Keratinocyte (primary cell): Measurements from ENCODE around the gene GBP2. TPM values are rescaled to one million over a fixed set of nuclear protein-coding genes. Genes with fewer than 3 reads are reported as not detected.

ENCODE experiments used
- DNase-seq: peaks from one replicate; pipeline ENCODE4 v3.0.0-alpha.2; 2011; ENCODE audit warnings: low read depth, missing footprints, low spot score
- FAIRE-seq: peaks from 2 replicates; lab custom pipeline; 2011; peaks lifted over from hg19 to GRCh38; lab: Jason Lieb, UNC
- H2AFZ ChIP-seq: 2 replicates; pipeline ENCODE4 v1.6.0; 2012; ENCODE audit warnings: low read length, control low read depth, inconsistent platforms; ENCODE audit not compliant: control insufficient read depth
- H3K27ac ChIP-seq: 2 replicates; pipeline ENCODE4 v1.5.1; 2011; ENCODE audit warnings: low read length; ENCODE audit not compliant: control insufficient read depth, insufficient read depth
- H3K27me3 ChIP-seq: 3 replicates; pipeline ENCODE4 v1.6.0; 2011; ENCODE audit warnings: low read length; ENCODE audit not compliant: control insufficient read depth, insufficient read depth; ENCODE audit errors: extremely low read depth
- H3K36me3 ChIP-seq, 2 experiments: 2 replicates in 1 of 2; 3 replicates in 1 of 2; pipeline ENCODE4 v1.5.1; 2011; ENCODE audit warnings: low read length in 2 of 2, mild to moderate bottlenecking in 1 of 2; ENCODE audit not compliant: control insufficient read depth in 2 of 2, insufficient read depth in 2 of 2; ENCODE audit errors: extremely low read depth in 1 of 2
- H3K4me1 ChIP-seq: 3 replicates; pipeline ENCODE4 v1.5.1; 2011; ENCODE audit warnings: low read length; ENCODE audit not compliant: control insufficient read depth, insufficient read depth; ENCODE audit errors: extremely low read depth
- H3K4me2 ChIP-seq: 3 replicates; pipeline ENCODE4 v1.6.0; 2011; ENCODE audit warnings: low read depth, low read length; ENCODE audit not compliant: control insufficient read depth, insufficient read depth; ENCODE audit errors: extremely low read depth
- H3K4me3 ChIP-seq, 3 experiments: fragments of 200-600 bp in 1 of 3; sonication (generic) in 1 of 3; 2 replicates in 2 of 3; 3 replicates in 1 of 3; pipeline ENCODE4 v1.5.1; 2011 to 2016; ENCODE audit warnings: low read length in 3 of 3, mild to moderate bottlenecking in 3 of 3, control low read depth in 2 of 3, inconsistent platforms in 1 of 3, low read depth in 1 of 3, mixed read lengths in 1 of 3, mixed run types in 1 of 3, moderate library complexity in 1 of 3; ENCODE audit not compliant: control insufficient read depth in 2 of 3, insufficient read depth in 2 of 3; ENCODE audit errors: extremely low read depth in 1 of 3
- H3K79me2 ChIP-seq: 2 replicates; pipeline ENCODE4 v1.6.0; 2012; ENCODE audit warnings: low read length; ENCODE audit not compliant: control insufficient read depth, insufficient read depth
- H3K9ac ChIP-seq: 3 replicates; pipeline ENCODE4 v1.6.0; 2011; ENCODE audit warnings: low read length; ENCODE audit not compliant: control insufficient read depth, insufficient read depth; ENCODE audit errors: extremely low read depth
- H3K9me1 ChIP-seq: 3 replicates; pipeline ENCODE4 v1.6.0; 2011; ENCODE audit warnings: low read length; ENCODE audit not compliant: control insufficient read depth, insufficient read depth; ENCODE audit errors: extremely low read depth
- H3K9me3 ChIP-seq: 2 replicates; pipeline ENCODE4 v1.5.1; 2012; ENCODE audit warnings: low read depth, low read length; ENCODE audit not compliant: control insufficient read depth
- H4K20me1 ChIP-seq: 3 replicates; pipeline ENCODE4 v1.6.0; 2011; ENCODE audit warnings: low read length; ENCODE audit not compliant: control insufficient read depth, insufficient read depth; ENCODE audit errors: extremely low read depth
- CTCF ChIP-seq, 3 experiments: IDR thresholded peaks in 1 of 3; conservative IDR thresholded peaks in 1 of 3; optimal IDR thresholded peaks in 1 of 3; 2 replicates in 2 of 3; 3 replicates in 1 of 3; pipeline versions ENCODE3 to v1.5.1; 2011; ENCODE audit warnings: low read length in 3 of 3, mild to moderate bottlenecking in 3 of 3, moderate library complexity in 2 of 3, control low read depth in 1 of 3, inconsistent platforms in 1 of 3; ENCODE audit not compliant: insufficient read depth in 2 of 3; ENCODE audit errors: extremely low read depth in 1 of 3
- EZH2 ChIP-seq: IDR thresholded peaks from one replicate; pipeline ENCODE4 v1.6.1; 2012; ENCODE audit warnings: inconsistent platforms, mild to moderate bottlenecking, low read length, moderate library complexity
- dilution Hi-C: fragments of 300-500 bp; cut with MboI; formaldehyde crosslinking; loops from one replicate; pipeline ENCODE4 v1.7.0; 2020; ENCODE audit warnings: low sequenced_read_pairs; ENCODE audit not compliant: extremely low pct_ligation_motif_present
- polyA plus RNA-seq, 5 experiments: library from polyadenylated mRNA; depleted of rRNA in 3 of 5; stranded (reverse) in 3 of 5; stranded (forward) in 1 of 5; unstranded in 1 of 5; fragments of >200 nt; gene quantifications; 1 replicate in 1 of 5; 2 replicates in 3 of 5; 3 replicates in 1 of 5; pipeline versions ENCODE4 v1.2.1 to v1.2.3, GENCODE V29; 2011 to 2012; ENCODE audit warnings: missing spikeins in 2 of 5, low read depth in 1 of 5, low replicate concordance in 1 of 5

The GBP2 gene
- polyA plus RNA-seq, 1 donor (not counting 4 experiments of a cell fraction or from before 2014, with no cell fraction given), result 0.43 TPM

- no peak overlapping the region for H2AFZ ChIP-seq
- DNase-seq, result no peak
These were observed 57.6 kb downstream of the GBP2 start for GRCh38 chr1:89068291-89068690.

GRCh38 chr1:89065079-89065868 is 60.6 kb downstream of the GBP2 start, which contains the start of gene GBP1:
Gene GBP1 (minus strand): TSS chr1:89065208. CDS start chr1:89063234, 1,974 bp downstream.
- Histone ChIP-seq H3K79me2 (no peaks in the 10 kb centered on the region), H3K27ac (peak within 1 kb of the TSS; percentile 27), H3K27me3 (no peaks in the 10 kb centered on the region), H3K4me1 (peaks cover 7% of the 10 kb centered on the region), H3K9me1 (no peaks in the 10 kb centered on the region), H3K36me3 (no peaks in the 10 kb centered on the region), H3K4me3 (peak within 1 kb of the TSS; percentile 34 to 69 (median 67)), H2AFZ (peak within 1 kb of the TSS; percentile 66), H3K4me2 (peak within 1 kb of the TSS; percentile 90), H3K9ac (peak within 1 kb of the TSS; percentile 45), H3K9me3 (no peaks in the 10 kb centered on the region), H4K20me1 (no peaks in the 10 kb centered on the region)
- no peak for DNase-seq
- dilution Hi-C loops, result no loop called here
- FAIRE-seq, result peak; percentile 57
- TF ChIP-seq CTCF (optimal IDR thresholded peaks at IDR 0.05 in 1 of 3, IDR thresholded peaks at IDR 0.05 in 1 of 3, conservative IDR thresholded peaks at IDR 0.05 in 1 of 3; ENCODE audit: extremely low read depth in 1 of 3, insufficient read depth in 2 of 3, low read length in 3 of 3) (no peak), EZH2 (no peak)

More at GRCh38 chr1:89068291-89068690, 57.6 kb downstream of the GBP2 start:
- Histone ChIP-seq H3K9me3 (no peaks in the 10 kb centered on the region), H3K4me3 (no peak overlapping the region), H3K4me1 (peaks cover 7% of the 10 kb centered on the region), H3K36me3 (no peaks in the 10 kb centered on the region), H3K4me2 (no peak overlapping the region), H3K9ac (no peak overlapping the region), H4K20me1 (no peaks in the 10 kb centered on the region), H3K79me2 (no peaks in the 10 kb centered on the region), H3K9me1 (no peaks in the 10 kb centered on the region), H3K27ac (no peak overlapping the region), H3K27me3 (no peaks in the 10 kb centered on the region)
- FAIRE-seq, result no peak
- dilution Hi-C loops, result no loop called here
- no peak for TF ChIP-seq CTCF (optimal IDR thresholded peaks at IDR 0.05 in 1 of 3, IDR thresholded peaks at IDR 0.05 in 1 of 3, conservative IDR thresholded peaks at IDR 0.05 in 1 of 3; ENCODE audit: extremely low read depth in 1 of 3, insufficient read depth in 2 of 3, low read length in 3 of 3)
- no peak for TF ChIP-seq EZH2
